CD4-positive, alpha-beta T cell treated with Interleukin-6 at 100 ng/mL for 8 hours (primary cell): ENCODE measurements around the gene ATP6V1C2.
"Not testable (repeated sequence)": the region's sequence is repeated elsewhere in the genome, so short reads cannot be mapped to it uniquely, and the experiment has no call there.

ENCODE experiments used
- DNase-seq: peaks from one replicate; pipeline ENCODE4 v3.0.0-alpha.2; 2020; ENCODE audit warnings: mixed read lengths, low spot score

The ATP6V1C2 gene

GRCh38 chr2:10813163-10814138 lies 92.0 kb downstream of the ATP6V1C2 start:
- DNase-seq: not testable (repeated sequence)

GRCh38 chr2:10814142-10814541 lies 92.7 kb downstream of the ATP6V1C2 start:
- no peak for DNase-seq

GRCh38 chr2:10814571-10815331 lies 93.3 kb downstream of the ATP6V1C2 start:
- no peak for DNase-seq

- no peak for DNase-seq
Observed at GRCh38 chr2:10817413-10817812, 96.0 kb downstream of the ATP6V1C2 start.

GRCh38 chr2:10818305-10818704 lies 96.9 kb downstream of the ATP6V1C2 start:
- DNase-seq: not testable (repeated sequence)

- DNase-seq: no peak
Observed at GRCh38 chr2:10818984-10819383, 97.6 kb downstream of the ATP6V1C2 start.

GRCh38 chr2:10819714-10820314 lies 98.4 kb downstream of the ATP6V1C2 start:
- no peak for DNase-seq

GRCh38 chr2:10820562-10820961 lies 99.1 kb downstream of the ATP6V1C2 start:
- DNase-seq: no peak

GRCh38 chr2:10820978-10821695 lies 99.7 kb downstream of the ATP6V1C2 start:
- DNase-seq: no peak

- no peak for DNase-seq
Observed at GRCh38 chr2:10824191-10824590, 102.8 kb downstream of the ATP6V1C2 start.

- no peak for DNase-seq
Observed at GRCh38 chr2:10826026-10826425, 104.6 kb downstream of the ATP6V1C2 start.

- no peak for DNase-seq
Observed at GRCh38 chr2:10826625-10827024, 105.2 kb downstream of the ATP6V1C2 start.

GRCh38 chr2:10828346-10828745 lies 106.9 kb downstream of the ATP6V1C2 start:
- no peak for DNase-seq

- DNase-seq: no peak
Observed at GRCh38 chr2:10829299-10829698, 107.9 kb downstream of the ATP6V1C2 start.

GRCh38 chr2:10830203-10830602 lies 108.8 kb downstream of the ATP6V1C2 start:
- no peak for DNase-seq

GRCh38 chr2:10830641-10831399 lies 109.4 kb downstream of the ATP6V1C2 start:
- no peak for DNase-seq

GRCh38 chr2:10831400-10831985 lies 110.1 kb downstream of the ATP6V1C2 start:
- no peak for DNase-seq

- peak; percentile 84 for DNase-seq
Observed at GRCh38 chr2:10832203-10832936, 110.9 kb downstream of the ATP6V1C2 start.

GRCh38 chr2:10833021-10833420 lies 111.6 kb downstream of the ATP6V1C2 start:
- DNase-seq: no peak

- DNase-seq: no peak
Observed at GRCh38 chr2:10834068-10834655, 112.7 kb downstream of the ATP6V1C2 start.
